GM18498 (cell line): Measurements from ENCODE around the gene GALNT16.
"Not testable (repeated sequence)": the region's sequence is repeated elsewhere in the genome, so short reads cannot be mapped to it uniquely, and the experiment has no call there.

Experiments
- ATAC-seq: cut with Tn5 transposase; IDR thresholded peaks from one replicate; pipeline ENCODE4 v1.9.1; 2021; ENCODE audit warnings: mild to moderate bottlenecking, moderate library complexity; ENCODE audit not compliant: unreplicated experiment

Gene GALNT16

GRCh38 chr14:69259527-69260189, at the start of gene GALNT16:
Gene GALNT16 (plus strand): TSS chr14:69260158. CDS start chr14:69260291, 133 bp downstream.
- no peak for ATAC-seq

- no peak for ATAC-seq
Measured at GRCh38 chr14:69214393-69214792, 45.6 kb upstream of the GALNT16 start.

GRCh38 chr14:69217663-69218062, 42.3 kb upstream of the GALNT16 start:
- not testable (repeated sequence) for ATAC-seq

DNA sequence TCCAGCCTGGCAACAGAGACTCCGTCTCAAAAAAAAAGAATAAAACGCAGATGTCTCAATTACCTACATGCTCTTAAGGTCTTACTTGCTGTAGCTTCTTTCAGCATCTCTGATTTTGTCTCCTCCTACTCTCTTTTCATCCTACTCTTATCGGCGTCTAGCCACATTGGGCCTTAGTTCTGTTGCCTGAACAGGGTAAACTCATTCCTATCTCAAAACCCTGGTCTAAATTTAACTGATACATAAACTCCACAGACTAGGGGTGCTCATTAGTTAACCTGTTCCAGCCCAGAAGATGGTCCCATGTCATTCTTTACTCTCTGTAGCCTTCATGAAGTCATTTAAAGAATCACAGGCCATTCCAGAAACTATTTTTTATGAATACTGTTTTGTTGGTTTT, 35.0 kb upstream of the GALNT16 start:
- ATAC-seq = no peak

DNA sequence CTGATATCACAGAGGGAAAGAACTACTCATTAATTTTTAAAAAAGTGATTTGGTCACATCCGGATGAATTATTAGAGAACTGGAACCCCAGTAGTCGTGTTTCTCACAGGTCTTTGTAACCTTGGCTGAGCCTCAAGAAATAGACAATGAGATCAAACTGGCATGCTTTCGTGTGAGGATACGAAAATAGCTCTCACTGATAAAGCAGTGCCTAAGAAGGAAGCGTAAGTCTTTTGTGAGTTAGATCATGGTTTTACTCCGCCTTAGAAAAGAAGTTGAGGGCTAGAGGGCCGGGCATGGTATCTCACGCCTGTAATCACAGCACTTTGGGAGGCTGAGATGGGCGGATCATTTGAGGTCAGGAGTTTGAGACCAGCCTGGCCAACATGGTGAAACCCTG, 33.8 kb upstream of the GALNT16 start:
- no peak for ATAC-seq

- no peak for ATAC-seq
Measured at GRCh38 chr14:69226736-69227135, 33.2 kb upstream of the GALNT16 start.

- ATAC-seq = no peak
Measured at GRCh38 chr14:69231486-69231885, 28.5 kb upstream of the GALNT16 start.

- no peak for ATAC-seq
Measured at GRCh38 chr14:69232388-69232787, 27.6 kb upstream of the GALNT16 start.

- ATAC-seq = no peak
Measured at GRCh38 chr14:69234106-69234505, 25.9 kb upstream of the GALNT16 start.

DNA sequence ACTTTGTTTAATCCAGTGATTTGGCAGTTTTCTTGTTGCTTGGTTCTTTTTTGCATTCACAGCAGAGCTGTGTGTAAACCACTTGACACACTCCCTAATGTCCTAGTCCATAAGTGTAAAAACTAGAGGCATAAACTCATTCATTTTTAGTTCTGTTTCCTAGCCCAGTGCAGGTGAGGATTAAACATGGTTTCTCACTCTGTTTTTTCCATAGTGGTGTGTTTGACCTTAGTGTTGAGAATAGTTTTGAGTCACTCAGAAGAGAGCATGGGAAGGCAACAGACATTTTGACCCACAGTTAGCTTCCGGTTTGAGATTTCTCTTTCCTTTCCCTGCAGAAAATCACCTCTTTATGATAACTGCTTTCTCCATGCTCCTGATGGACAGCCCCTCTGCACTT, 24.2 kb upstream of the GALNT16 start:
- ATAC-seq = no peak

DNA sequence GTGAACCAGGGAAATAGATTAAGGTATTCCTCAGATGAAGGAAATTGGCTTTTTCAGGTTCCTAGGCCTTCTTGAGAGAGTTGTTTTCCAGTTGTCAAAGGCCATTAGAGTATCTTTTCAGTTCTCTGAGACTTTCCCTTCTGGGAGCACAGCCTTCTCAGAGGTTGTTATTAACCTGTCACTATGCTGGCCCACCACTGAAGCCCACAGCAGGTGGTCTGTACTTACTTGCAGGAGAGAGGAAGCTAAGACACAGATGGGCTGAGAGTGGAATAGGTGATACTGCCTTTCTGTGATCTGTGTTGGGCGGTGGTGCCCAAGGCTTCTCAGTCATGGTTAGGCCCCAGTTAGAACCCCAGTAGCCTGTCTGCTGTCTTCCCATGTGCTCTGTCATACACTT, 22.8 kb upstream of the GALNT16 start:
- no peak for ATAC-seq

GRCh38 chr14:69237584-69237983, 22.4 kb upstream of the GALNT16 start:
- ATAC-seq = no peak

- ATAC-seq = no peak
Measured at GRCh38 chr14:69238883-69239282, 21.1 kb upstream of the GALNT16 start.

DNA sequence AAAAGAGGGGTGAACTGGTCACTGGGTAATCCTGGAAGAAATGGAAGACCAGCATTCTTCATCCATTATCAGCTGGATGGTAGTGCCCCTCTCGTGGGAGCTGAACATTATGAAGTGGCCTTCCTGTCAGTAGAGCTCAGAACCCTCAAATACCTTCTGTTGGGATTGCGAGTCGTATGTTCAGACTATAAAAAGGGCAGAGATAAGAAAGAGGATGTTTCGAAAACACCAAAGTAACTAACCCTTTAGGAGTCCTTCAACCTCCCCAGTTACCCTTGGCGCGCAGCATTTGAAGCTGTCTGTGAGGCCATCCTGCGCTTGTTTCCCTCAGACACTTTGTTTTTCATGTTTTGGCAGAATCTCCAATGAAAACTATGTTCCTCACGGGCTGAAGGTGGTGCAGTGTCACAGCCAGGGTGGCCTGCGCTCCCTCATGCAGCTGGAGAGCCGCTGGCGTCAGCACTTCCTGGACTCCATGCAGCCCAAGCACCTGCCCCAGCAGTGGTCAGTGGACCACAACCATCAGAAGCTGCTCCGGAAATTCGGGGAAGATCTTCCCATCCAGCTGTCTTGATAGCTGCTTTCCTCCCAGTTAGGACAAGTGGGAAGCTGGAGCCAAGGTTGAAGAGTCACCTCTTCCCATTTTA, 19.3 kb upstream of the GALNT16 start:
- no peak for ATAC-seq

GRCh38 chr14:69241577-69241976, 18.4 kb upstream of the GALNT16 start:
- ATAC-seq = no peak

DNA sequence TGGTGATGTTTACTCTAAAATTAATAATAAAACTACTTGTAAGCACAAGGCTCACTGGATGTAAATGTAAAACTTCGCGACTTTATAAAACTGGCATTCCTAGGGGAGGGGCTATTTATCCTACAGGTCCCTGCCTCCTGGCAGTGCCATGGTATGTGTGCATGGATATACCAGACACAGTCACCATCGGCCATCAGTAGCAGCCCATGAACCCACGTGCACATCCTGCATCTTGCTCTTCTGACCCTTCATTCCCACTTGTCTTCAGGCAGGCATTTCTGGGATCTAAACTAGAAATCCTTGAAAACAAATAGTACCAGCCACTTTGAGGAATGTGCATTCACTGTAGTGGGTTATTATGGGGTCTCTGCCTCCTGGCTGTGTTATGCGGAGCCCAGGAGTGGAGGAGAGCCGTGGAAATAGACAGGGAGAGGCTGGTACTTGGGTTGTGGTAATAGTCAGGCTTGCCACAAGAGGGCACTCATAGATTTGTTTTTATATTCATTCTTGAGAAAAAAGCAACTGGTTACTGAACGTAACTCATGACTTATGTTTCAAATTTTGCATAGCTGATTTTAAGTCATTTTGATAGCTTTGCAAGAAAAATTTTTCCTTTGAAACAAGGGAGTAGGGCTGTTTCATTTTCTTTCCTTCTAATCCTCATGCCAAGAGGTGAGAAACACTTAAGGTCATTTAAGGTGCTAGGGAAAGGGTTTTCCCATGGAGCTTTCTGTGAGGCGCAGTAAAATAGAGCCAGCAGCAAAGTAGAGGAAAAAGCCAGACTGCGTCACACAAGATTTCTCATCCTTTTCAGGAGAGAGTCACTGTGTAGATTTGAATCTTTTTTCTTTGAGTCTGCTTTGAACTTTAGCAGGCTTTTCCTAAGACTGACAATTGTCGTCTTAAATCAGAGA, 17.4 kb upstream of the GALNT16 start:
- no peak for ATAC-seq

GRCh38 chr14:69244946-69245345, 15.0 kb upstream of the GALNT16 start:
- ATAC-seq = no peak

- ATAC-seq = no peak
Measured at GRCh38 chr14:69246331-69246730, 13.6 kb upstream of the GALNT16 start.

GRCh38 chr14:69247676-69248440, 12.1 kb upstream of the GALNT16 start:
- no peak for ATAC-seq

DNA sequence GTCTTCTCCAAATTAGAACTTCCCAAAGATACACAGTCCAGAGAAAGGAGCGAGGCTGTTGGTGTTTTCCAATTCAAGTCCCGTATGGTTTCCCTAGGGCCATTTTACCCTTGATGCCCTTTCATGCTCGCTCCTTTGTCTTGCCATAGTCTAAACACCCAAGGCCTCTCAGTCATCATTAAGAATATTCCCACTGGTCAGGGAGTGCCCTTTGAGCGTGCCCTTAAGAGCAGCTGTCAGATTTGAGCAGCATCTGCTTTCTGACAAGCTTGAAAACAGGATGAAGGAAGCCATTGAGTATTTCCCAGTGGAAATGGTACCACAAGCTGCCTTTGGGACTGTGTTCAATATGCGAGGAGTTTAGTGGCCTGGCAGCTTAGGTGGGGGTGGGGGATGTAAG, 10.4 kb upstream of the GALNT16 start:
- no peak for ATAC-seq

DNA sequence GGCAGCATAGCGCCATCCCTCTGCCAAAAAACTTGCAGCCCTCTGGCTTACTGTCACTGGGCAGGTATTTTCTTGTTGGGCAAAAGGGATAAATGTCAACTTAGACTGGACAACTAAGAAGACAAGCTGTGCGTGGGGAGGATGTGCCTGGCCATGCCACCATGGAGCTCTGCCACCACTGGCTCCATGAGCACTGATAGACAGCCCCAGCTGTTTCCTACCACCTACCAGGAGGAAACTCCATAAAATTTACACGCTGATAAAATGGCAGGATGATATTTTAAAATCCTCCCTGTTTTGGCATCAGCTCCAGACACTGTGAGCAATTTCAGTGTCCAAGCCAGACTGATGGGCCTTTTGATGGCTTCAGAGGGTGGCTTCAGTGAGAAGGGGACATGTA, 7.1 kb upstream of the GALNT16 start:
- ATAC-seq = no peak
